Neuronal stem cell (in vitro differentiated cells): ENCODE results near the gene TRIM62.
A peak's percentile ranks its signal among the peaks of the same experiment; 100 is the strongest.
"Not testable (repeated sequence)": the region's sequence is repeated elsewhere in the genome, so short reads cannot be mapped to it uniquely, and the experiment has no call there.

ENCODE experiments used
- DNase-seq: peaks from one replicate; pipeline ENCODE4 v3.0.0-alpha.2; 2013; ENCODE audit warnings: low spot score
- H2AFZ ChIP-seq: one replicate; pipeline ENCODE4 v1.6.1; 2013; ENCODE audit warnings: mild to moderate bottlenecking, low read length, inconsistent platforms
- H2AK5ac ChIP-seq: 2 replicates; pipeline ENCODE4 v1.6.1; 2013; ENCODE audit warnings: low read depth, mild to moderate bottlenecking, inconsistent platforms, low read length, moderate library complexity, mixed read lengths
- H2BK120ac ChIP-seq: 2 replicates; pipeline ENCODE4 v1.6.1; 2013; ENCODE audit warnings: low read depth, mild to moderate bottlenecking, inconsistent platforms, low read length, moderate library complexity, mixed read lengths
- H2BK12ac ChIP-seq: one replicate; pipeline ENCODE4 v1.6.1; 2013; ENCODE audit warnings: low read length, inconsistent platforms
- H2BK15ac ChIP-seq: 2 replicates; pipeline ENCODE4 v1.6.1; 2013; ENCODE audit warnings: mild to moderate bottlenecking, low read length, inconsistent platforms, mixed read lengths
- H2BK5ac ChIP-seq: one replicate; pipeline ENCODE4 v1.6.1; 2013; ENCODE audit warnings: inconsistent platforms, mild to moderate bottlenecking, low read length, moderate library complexity
- H3K14ac ChIP-seq: one replicate; pipeline ENCODE4 v1.6.1; 2013; ENCODE audit warnings: low read length, inconsistent platforms
- H3K18ac ChIP-seq: 2 replicates; pipeline ENCODE4 v1.6.1; 2013; ENCODE audit warnings: low read length, inconsistent platforms
- H3K23ac ChIP-seq: 2 replicates; pipeline ENCODE4 v1.6.1; 2013; ENCODE audit warnings: low read depth, mild to moderate bottlenecking, mixed read lengths, low read length, inconsistent platforms; ENCODE audit not compliant: poor library complexity
- H3K27ac ChIP-seq: replicated peaks from 3 replicates; pipeline ENCODE4 v1.5.1; 2013; ENCODE audit warnings: low read length, inconsistent platforms
- H3K27me3 ChIP-seq, 3 experiments: 2 replicates each; pipeline ENCODE4 v1.6.1; 2013; ENCODE audit warnings: low read length in 3 of 3, mild to moderate bottlenecking in 2 of 3, inconsistent platforms in 1 of 3, low read depth in 1 of 3, mixed read lengths in 1 of 3, moderate library complexity in 1 of 3; ENCODE audit not compliant: control insufficient read depth in 3 of 3, insufficient read depth in 3 of 3
- H3K36me3 ChIP-seq, 2 donors: replicated peaks in 1 of 2; 2 replicates each; pipeline ENCODE4 v1.6.1; 2013; ENCODE audit warnings: low read length in 2 of 2; ENCODE audit not compliant: control insufficient read depth in 2 of 2, insufficient read depth in 2 of 2
- H3K4ac ChIP-seq: 2 replicates; pipeline ENCODE4 v1.6.1; 2013; ENCODE audit warnings: inconsistent platforms, mild to moderate bottlenecking, low read length, moderate library complexity
- H3K4me1 ChIP-seq, 2 donors: 1 replicate in 1 of 2; 2 replicates in 1 of 2; pipeline ENCODE4 v1.6.1; 2013; ENCODE audit warnings: low read length in 2 of 2, low read depth in 1 of 2; ENCODE audit not compliant: control insufficient read depth in 2 of 2, insufficient read depth in 1 of 2
- H3K4me2 ChIP-seq: one replicate; pipeline ENCODE4 v1.6.1; 2013; ENCODE audit warnings: mild to moderate bottlenecking, low read length, inconsistent platforms; ENCODE audit not compliant: insufficient read depth, poor library complexity, severe bottlenecking
- H3K4me3 ChIP-seq, 2 donors: 2 replicates each; pipeline ENCODE4 v1.5.1; 2013; ENCODE audit warnings: low read length in 2 of 2, mild to moderate bottlenecking in 2 of 2, inconsistent platforms in 1 of 2, moderate library complexity in 1 of 2
- H3K79me1 ChIP-seq: one replicate; pipeline ENCODE4 v1.6.1; 2013; ENCODE audit warnings: low read depth, mild to moderate bottlenecking, inconsistent platforms, low read length, moderate library complexity
- H3K9ac ChIP-seq: one replicate; pipeline ENCODE4 v1.6.1; 2013; ENCODE audit warnings: mild to moderate bottlenecking, low read depth, low read length, inconsistent platforms; ENCODE audit not compliant: poor library complexity
- H3K9me3 ChIP-seq, 2 donors: replicated peaks in 1 of 2; 2 replicates each; pipeline versions ENCODE3 to v1.6.1; 2013; ENCODE audit warnings: low read length in 2 of 2, mild to moderate bottlenecking in 2 of 2, inconsistent platforms in 1 of 2, low read depth in 1 of 2, mixed read lengths in 1 of 2, moderate library complexity in 1 of 2; ENCODE audit not compliant: control insufficient read depth in 2 of 2, insufficient read depth in 1 of 2
- H4K8ac ChIP-seq: one replicate; pipeline ENCODE4 v1.6.1; 2013; ENCODE audit warnings: low read depth, mild to moderate bottlenecking, inconsistent platforms, low read length, moderate library complexity
- H4K91ac ChIP-seq: one replicate; pipeline ENCODE4 v1.6.1; 2013; ENCODE audit warnings: low read length, low read depth, mild to moderate bottlenecking, inconsistent platforms; ENCODE audit not compliant: poor library complexity
- WGBS, 2 donors: extraction: QIAGEN DNeasy Blood & Tissue Kit; methylation state at CpG; one replicate each; pipeline ENCODE4 v1.1.7; 2013; ENCODE audit warnings: missing lambda C conversion rate in 2 of 2, mixed read lengths in 1 of 2; ENCODE audit not compliant: insufficient read length in 2 of 2, insufficient replicate concordance in 1 of 2; ENCODE audit errors: extremely low coverage in 2 of 2; 5-methylcytosine and 5-hydroxymethylcytosine counted together

TRIM62 gene

GRCh38 chr1:33137800-33138199 is 44.0 kb downstream of the TRIM62 start:
- Histone ChIP-seq H3K4me2 (no peak overlapping the region), H3K18ac (peak overlapping the region; percentile 84), H4K8ac (no peak overlapping the region), H3K14ac (no peak overlapping the region), H3K27ac (no peak overlapping the region), H2BK5ac (no peak overlapping the region), H2BK12ac (no peak overlapping the region), H3K27me3 (no peaks in the 10 kb centered on the region), H2BK120ac (no peak overlapping the region), H3K4ac (no peak overlapping the region), H3K4me1 (peaks cover 6 to 15% of the 10 kb centered on the region in 2 donors), H3K9me3 (no peaks in the 10 kb centered on the region), H3K4me3 (no peak overlapping the region), H3K36me3 (no peaks in the 10 kb centered on the region), H2AK5ac (peak overlapping the region; percentile 81), H2AFZ (no peak overlapping the region), H3K9ac (no peak overlapping the region), H2BK15ac (no peak overlapping the region), H3K23ac (peak overlapping the region; percentile 44), H3K79me1 (no peaks in the 10 kb centered on the region), H4K91ac (no peak overlapping the region)
- WGBS, 2 donors: no CpG with 5 or more reads among the region's 8 CpGs
- peak; percentile 55 for DNase-seq

DNA sequence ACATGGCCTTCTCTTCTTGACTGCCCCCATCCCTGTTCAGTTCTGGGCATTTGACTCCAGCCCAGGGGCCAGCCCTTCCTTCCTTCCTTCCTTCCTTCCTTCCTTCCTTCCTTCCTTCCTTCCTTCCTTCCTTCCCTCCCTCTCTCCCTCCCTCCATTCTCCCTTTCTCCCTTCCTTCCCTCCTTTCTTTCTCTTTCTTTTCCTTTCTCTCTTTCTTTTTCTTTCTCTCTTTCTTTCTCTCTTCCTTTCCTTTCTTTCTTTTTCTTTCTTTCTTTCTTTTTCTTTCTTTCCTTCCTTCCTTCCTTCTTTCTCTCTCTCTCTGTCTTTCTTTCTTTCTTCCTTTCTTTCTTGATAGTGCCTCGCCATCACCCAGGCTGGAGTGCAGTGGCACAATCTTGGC is 45.8 kb downstream of the TRIM62 start:
- H3K9ac ChIP-seq, H3K4me2 ChIP-seq, H3K36me3 ChIP-seq, H4K8ac ChIP-seq, H3K79me1 ChIP-seq, H2AFZ ChIP-seq, H3K4ac ChIP-seq, H3K14ac ChIP-seq, H3K27me3 ChIP-seq, H2BK15ac ChIP-seq, H4K91ac ChIP-seq, H3K9me3 ChIP-seq, H3K23ac ChIP-seq, H3K27ac ChIP-seq, H2BK120ac ChIP-seq, H2BK12ac ChIP-seq, DNase-seq, H2AK5ac ChIP-seq, H3K18ac ChIP-seq, H3K4me3 ChIP-seq, H2BK5ac ChIP-seq: not testable (repeated sequence)
- no CpG with 5 or more reads among the region's 1 CpG for WGBS, 2 donors
- H3K4me1 ChIP-seq: peaks cover 4 to 15% of the 10 kb centered on the region in 2 donors

DNA sequence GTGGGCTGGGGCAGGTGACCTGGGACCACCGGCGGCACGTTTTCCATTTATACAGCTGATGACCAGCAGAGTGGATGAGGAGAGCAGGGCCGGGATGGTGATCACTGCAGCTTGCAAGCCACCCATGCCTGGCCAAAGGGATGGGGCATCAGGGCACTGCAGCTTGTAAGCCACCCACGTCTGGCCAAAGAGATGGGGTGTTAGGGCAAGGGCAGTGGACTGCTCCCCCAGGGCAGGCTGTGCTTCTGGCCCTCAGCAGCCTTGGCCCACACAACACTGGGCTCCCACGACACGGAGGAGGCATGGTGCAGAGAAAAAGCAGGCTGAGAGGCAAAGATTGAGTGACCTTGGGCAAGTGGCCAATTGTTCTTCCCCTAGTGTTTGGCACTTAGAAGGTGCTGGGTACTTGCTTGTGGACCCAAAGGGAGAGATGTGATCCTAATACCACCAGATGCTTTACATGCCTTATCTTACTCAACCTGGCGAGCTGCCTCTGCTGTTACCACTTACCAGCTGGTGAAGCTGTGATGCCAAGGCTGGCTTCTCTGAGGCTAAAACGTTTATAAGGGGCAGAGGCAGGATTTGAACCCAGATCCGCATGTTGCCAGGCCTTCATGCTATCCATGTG is 48.3 kb downstream of the TRIM62 start:
- H2AK5ac ChIP-seq: no peak overlapping the region
- H3K4ac ChIP-seq: no peak overlapping the region
- no peak overlapping the region for H2BK120ac ChIP-seq
- H2BK15ac ChIP-seq: no peak overlapping the region
- H3K27me3 ChIP-seq: peaks cover 0 to 2% (median 0%) of the 10 kb centered on the region in 3 experiments
- peak overlapping the region in 1 of 2 donors; percentile 6 for H3K4me3 ChIP-seq
- H3K23ac ChIP-seq: no peak overlapping the region
- H3K4me1 ChIP-seq: peaks cover 2 to 5% of the 10 kb centered on the region in 2 donors
- no peaks in the 10 kb centered on the region for H3K79me1 ChIP-seq
- no peak overlapping the region for H3K4me2 ChIP-seq
- no peak for DNase-seq
- peak overlapping the region; percentile 28 for H2BK12ac ChIP-seq
- no peak overlapping the region for H2BK5ac ChIP-seq
- H3K9me3 ChIP-seq: no peaks in the 10 kb centered on the region
- no peak overlapping the region for H4K91ac ChIP-seq
- no peak overlapping the region for H3K14ac ChIP-seq
- WGBS, 2 donors: no CpG with 5 or more reads among the region's 10 CpGs
- H3K36me3 ChIP-seq: no peaks in the 10 kb centered on the region
- H3K18ac ChIP-seq: no peak overlapping the region
- no peak overlapping the region for H2AFZ ChIP-seq
- H4K8ac ChIP-seq: no peak overlapping the region
- no peak overlapping the region for H3K9ac ChIP-seq
- H3K27ac ChIP-seq: no peak overlapping the region

DNA sequence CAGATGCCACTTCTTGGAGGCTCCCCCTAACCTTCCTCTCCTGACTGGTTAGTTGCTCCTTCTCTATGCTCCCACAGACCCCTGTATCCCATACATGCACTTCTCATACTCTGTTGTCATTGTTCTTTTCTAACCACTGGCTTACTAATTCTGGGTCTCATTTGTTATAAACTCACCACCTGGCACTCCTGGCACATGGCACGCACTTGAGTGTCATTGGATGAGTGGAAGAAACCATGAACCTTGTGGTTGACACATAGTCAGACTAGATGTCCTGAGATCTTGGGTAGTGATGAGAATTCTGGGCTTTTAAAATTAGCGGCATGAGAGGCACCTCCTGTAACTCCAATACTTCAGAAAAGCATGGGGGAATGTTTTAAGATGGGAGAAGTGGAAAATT is 49.3 kb downstream of the TRIM62 start:
- no peak overlapping the region for H3K18ac ChIP-seq
- H3K79me1 ChIP-seq: no peaks in the 10 kb centered on the region
- no peaks in the 10 kb centered on the region for H3K4me1 ChIP-seq
- H3K4me2 ChIP-seq: no peak overlapping the region
- no peak overlapping the region for H2BK5ac ChIP-seq
- H3K14ac ChIP-seq: no peak overlapping the region
- peaks cover 0 to 2% (median 0%) of the 10 kb centered on the region in 3 experiments for H3K27me3 ChIP-seq
- no peak overlapping the region for H3K23ac ChIP-seq
- H2AK5ac ChIP-seq: no peak overlapping the region
- no peaks in the 10 kb centered on the region for H3K36me3 ChIP-seq
- no peak overlapping the region for H3K9ac ChIP-seq
- H2BK15ac ChIP-seq: no peak overlapping the region
- H2AFZ ChIP-seq: no peak overlapping the region
- no peak overlapping the region for H4K8ac ChIP-seq
- H2BK120ac ChIP-seq: no peak overlapping the region
- DNase-seq: no peak
- H3K27ac ChIP-seq: no peak overlapping the region
- no peak overlapping the region for H3K4me3 ChIP-seq
- H3K4ac ChIP-seq: no peak overlapping the region
- no peaks in the 10 kb centered on the region for H3K9me3 ChIP-seq
- no CpG with 5 or more reads among the region's 2 CpGs for WGBS, 2 donors
- H2BK12ac ChIP-seq: no peak overlapping the region
- H4K91ac ChIP-seq: no peak overlapping the region
